Lower leg skin (tissue), 4 donors: Measurements from ENCODE around the gene PCNX1. TPM values are rescaled to one million over a fixed set of nuclear protein-coding genes. Genes with fewer than 3 reads are reported as not detected.

Experiments used
- DNase-seq, 2 donors: peaks; one replicate each; pipeline ENCODE4 v3.0.0-alpha.2; 2019; ENCODE audit warnings: low spot score in 2 of 2
- H3K4me3 ChIP-seq: fragments of 200-600 bp; sonication (generic); 2 replicates; pipeline ENCODE4 v1.5.1; 2017; ENCODE audit warnings: mild to moderate bottlenecking, low read depth; ENCODE audit not compliant: poor library complexity, severe bottlenecking
- CTCF ChIP-seq, 3 donors: fragments of 450-650 bp; IDR thresholded peaks; one replicate each; pipeline ENCODE4 v1.5.1; 2016; ENCODE audit warnings: antibody characterized with exemption in 3 of 3, mild to moderate bottlenecking in 3 of 3, moderate library complexity in 2 of 3
- POLR2A ChIP-seq, 2 donors: fragments of 450-650 bp; IDR thresholded peaks; one replicate each; pipeline ENCODE4 v1.6.1; 2016 to 2017; ENCODE audit warnings: antibody characterized with exemption in 2 of 2, mild to moderate bottlenecking in 1 of 2, moderate library complexity in 1 of 2
- WGBS, 2 donors: methylation state at CpG; one replicate each; pipeline ENCODE4 v1.1.5; 2018; 5-methylcytosine and 5-hydroxymethylcytosine counted together
- intact Hi-C: fragments of 100-400 bp; cut with DNase I; formaldehyde crosslinking; loops from one replicate; pipeline ENCODE4 v1.15.0; 2023; ENCODE audit warnings: low total_unique reads
- total RNA-seq, 4 donors: library from RNA; depleted of rRNA; stranded (reverse); fragments of >200 nt; gene quantifications; one replicate each; pipeline ENCODE4 v1.1.0, GENCODE V29; 2016

The PCNX1 gene
- total RNA-seq, 4 donors from 2014 or later = 14.7 to 29.4 (median 25.6) TPM

GRCh38 chr14:71000091-71000490, 92.8 kb downstream of the PCNX1 start:
- DNase-seq = no peak
- intact Hi-C loops = no loop called here
- TF ChIP-seq CTCF (IDR thresholded peaks at IDR 0.05) = no peak
- no peak for TF ChIP-seq POLR2A (IDR thresholded peaks at IDR 0.05)
- no peak overlapping the region for H3K4me3 ChIP-seq
- 93 to 95% methylated on average over 2 of the region's 2 CpGs for WGBS, 2 donors

- 86 to 91% methylated on average over 5 of the region's 5 CpGs for WGBS, 2 donors
- TF ChIP-seq CTCF (IDR thresholded peaks at IDR 0.05) (no peak), POLR2A (IDR thresholded peaks at IDR 0.05) (no peak)
- no peak overlapping the region for H3K4me3 ChIP-seq
- DNase-seq = no peak
- intact Hi-C loops = no loop called here
These were observed 94.5 kb downstream of the PCNX1 start for GRCh38 chr14:71001742-71002141.

- no peak for DNase-seq
- intact Hi-C loops = no loop called here
- WGBS, 2 donors = 95 to 96% methylated on average over 12 to 13 of the region's 13 CpGs
- no peak for TF ChIP-seq POLR2A (IDR thresholded peaks at IDR 0.05)
- TF ChIP-seq CTCF (IDR thresholded peaks at IDR 0.05) = no peak
- no peak overlapping the region for H3K4me3 ChIP-seq
These were observed 95.9 kb downstream of the PCNX1 start for GRCh38 chr14:71003156-71003555.

GRCh38 chr14:71004481-71004880, 97.2 kb downstream of the PCNX1 start:
- TF ChIP-seq CTCF (IDR thresholded peaks at IDR 0.05) = no peak
- TF ChIP-seq POLR2A (IDR thresholded peaks at IDR 0.05) = no peak
- H3K4me3 ChIP-seq = no peak overlapping the region
- WGBS, 2 donors = 94 to 95% methylated on average over 2 of the region's 2 CpGs
- DNase-seq = no peak
- intact Hi-C loops = no loop called here

- DNase-seq = no peak
- WGBS, 2 donors = 97% methylated on average over 4 of the region's 4 CpGs
- intact Hi-C loops = no loop called here
- H3K4me3 ChIP-seq = no peak overlapping the region
- TF ChIP-seq POLR2A (IDR thresholded peaks at IDR 0.05) (no peak), CTCF (IDR thresholded peaks at IDR 0.05) (no peak)
These were observed 97.8 kb downstream of the PCNX1 start for GRCh38 chr14:71005076-71005475.

GRCh38 chr14:71006200-71006563, 98.9 kb downstream of the PCNX1 start:
- TF ChIP-seq CTCF (IDR thresholded peaks at IDR 0.05) = no peak
- no peak for TF ChIP-seq POLR2A (IDR thresholded peaks at IDR 0.05)
- WGBS, 2 donors = 68 to 84% methylated on average over 2 of the region's 2 CpGs
- intact Hi-C loops = no loop called here
- no peak overlapping the region for H3K4me3 ChIP-seq
- no peak for DNase-seq
